Measurements from ENCODE around the gene RBFOX2.
"Not testable (repeated sequence)": the region's sequence is repeated elsewhere in the genome, so short reads cannot be mapped to it uniquely, and the experiment has no call there.

Gene RBFOX2

DNA sequence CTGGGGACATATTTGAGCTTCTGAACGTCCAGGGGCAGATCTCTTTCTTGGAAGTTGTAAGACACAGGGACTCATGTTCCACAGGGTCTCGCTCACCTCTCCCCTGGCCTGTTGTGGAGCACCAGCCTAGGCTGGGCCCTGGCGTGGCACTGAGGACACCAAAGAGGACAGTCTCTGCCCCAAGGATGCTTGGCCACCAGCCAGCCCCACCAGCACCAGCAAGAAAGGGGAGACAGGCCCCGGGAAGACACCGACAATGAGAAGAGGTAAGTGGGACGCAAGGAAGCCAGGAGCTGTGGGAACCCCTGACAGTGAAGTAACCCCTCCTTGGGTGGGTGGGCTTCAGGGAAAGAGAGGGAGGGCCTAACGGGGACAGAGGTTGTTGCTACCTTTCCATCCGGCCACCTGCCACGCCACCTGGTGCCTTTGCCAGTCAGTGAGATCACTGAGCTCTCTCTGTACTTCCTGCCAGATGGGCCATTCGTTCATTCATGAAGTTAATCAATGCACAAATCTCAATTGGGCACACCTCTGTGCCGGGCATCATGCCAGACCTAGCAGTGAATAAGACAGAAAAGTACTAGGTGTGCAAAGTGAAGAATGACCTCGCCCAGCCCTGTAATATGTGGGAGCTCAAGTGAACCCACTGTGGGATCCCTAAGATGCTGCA, 299.9 kb downstream of the RBFOX2 start:
- DNase-seq, result no peak

DNA sequence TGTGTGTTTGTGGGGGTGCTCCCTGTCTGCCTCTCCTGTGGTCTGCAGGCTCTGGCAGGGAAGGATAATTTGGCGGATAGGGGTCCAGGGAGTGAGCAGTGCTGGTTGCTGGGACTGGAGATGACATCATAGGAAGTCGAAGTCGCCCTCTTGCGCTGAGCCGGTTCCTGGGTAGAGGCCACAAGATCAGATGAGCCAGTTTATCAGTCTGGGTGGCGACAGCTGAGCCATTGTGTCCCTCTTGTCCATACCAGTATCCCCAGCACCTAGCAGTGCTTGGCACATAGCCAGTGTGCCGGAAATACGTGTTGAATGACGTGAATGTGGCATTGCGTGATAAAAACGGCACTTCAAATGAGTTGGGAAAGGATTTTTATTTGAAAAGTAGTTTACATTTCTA, 301.2 kb downstream of the RBFOX2 start:
- DNase-seq, result no peak

DNA sequence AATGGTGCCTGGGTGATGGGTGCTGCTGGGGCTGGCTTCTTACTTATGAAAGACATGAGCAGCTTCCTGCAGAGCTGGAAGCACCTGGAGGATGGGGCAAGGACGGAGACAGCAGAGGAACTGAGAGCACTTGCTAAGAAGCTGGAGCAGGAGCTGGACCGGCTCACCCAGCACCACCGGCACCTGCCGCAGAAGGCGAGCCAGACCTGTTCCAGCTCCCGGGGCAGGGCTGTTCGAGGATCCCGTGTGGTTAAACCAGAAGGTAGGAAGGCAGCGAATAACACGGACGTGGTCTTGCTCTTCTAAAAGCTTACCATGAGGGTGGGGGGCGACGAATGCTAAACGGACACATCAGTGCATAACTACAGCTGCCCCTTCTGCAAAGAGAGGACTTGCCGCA, 301.7 kb downstream of the RBFOX2 start:
- DNase-seq, result no peak

DNA sequence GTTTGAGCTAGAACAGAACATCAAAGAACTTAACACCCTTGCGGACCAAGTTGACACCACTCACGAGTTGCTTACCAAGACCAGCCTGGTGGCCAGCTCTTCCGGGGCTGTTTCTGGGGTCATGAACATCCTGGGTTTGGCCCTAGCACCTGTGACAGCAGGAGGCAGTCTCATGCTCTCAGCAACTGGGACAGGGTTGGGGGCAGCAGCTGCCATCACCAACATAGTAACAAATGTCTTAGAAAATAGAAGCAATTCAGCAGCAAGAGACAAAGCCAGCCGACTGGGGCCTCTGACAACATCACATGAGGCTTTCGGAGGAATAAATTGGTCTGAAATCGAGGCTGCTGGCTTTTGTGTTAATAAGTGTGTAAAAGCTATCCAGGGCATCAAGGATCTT, 302.2 kb downstream of the RBFOX2 start:
- DNase-seq, result no peak

DNA sequence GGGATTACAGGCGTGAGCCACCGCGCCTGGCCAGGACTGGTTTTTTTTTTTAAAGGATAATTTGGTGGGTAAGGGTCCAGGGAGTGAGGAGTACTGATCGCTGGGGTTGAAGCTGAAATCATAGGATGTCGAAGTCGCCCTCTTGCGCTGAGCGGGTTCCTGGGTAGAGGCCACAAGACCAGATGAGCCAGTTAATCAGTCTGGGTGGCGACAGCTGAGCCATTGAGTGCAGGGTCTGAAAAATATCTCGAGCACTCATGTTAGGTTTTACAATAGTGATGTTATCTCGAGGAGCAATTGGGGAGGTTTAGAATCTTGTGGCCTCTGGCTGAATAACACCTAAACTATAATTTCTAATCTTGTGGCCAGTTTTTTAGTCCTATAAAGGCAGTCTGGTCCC, 303.1 kb downstream of the RBFOX2 start:
- no peak for DNase-seq

GRCh38 chr22:35721960-35722359, 306.7 kb downstream of the RBFOX2 start:
- no peak for DNase-seq

- no peak for DNase-seq
Measured at GRCh38 chr22:35719212-35719875, 309.3 kb downstream of the RBFOX2 start.

DNA sequence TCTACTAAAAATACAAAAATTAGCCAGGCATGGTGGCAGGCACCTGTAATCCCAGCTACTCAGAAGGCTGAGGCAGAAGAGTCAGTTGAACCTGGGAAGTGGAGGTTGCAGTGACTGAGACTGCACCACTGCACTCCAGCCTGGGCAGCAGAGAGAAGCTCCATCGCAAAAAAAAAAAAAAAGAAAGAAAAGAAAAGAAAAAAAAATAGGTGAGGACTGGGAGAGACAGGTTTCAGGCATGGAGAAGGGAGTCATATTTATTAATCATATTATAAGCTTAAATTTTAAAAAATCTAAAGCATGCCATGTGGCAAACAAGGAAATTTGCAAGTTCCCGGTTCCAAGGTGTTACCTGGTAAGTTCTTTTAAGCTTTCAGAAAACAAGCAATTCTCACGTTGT, 311.1 kb downstream of the RBFOX2 start, which contains the start of gene APOL5:
APOL5 (plus strand) TSS at position 301 of the 400 bp plus-strand sequence; CDS start at position 301, 0 bp downstream.
- no peak for DNase-seq

- no peak for DNase-seq
Measured at GRCh38 chr22:35712672-35713071, 316.0 kb downstream of the RBFOX2 start.

- DNase-seq, result no peak
Measured at GRCh38 chr22:35711336-35711735, 317.3 kb downstream of the RBFOX2 start.

DNA sequence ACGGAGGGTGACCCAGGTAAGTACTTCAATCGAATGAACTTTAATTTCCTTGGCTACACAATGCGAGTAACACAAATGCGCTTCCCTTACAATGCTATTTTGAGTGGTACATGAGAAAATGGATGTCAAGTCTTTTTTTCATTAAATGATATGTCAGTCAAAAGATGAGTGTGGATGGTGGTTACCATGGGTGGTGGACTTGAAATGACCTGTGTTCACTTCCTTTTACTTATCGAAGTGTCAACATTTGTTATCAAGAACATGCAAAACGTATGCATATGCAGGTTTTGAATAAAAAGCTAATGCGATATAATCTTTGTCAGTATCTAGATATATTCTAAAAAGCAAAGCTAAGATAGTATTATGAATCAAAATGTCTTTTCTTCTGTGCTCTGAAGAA, 319.7 kb downstream of the RBFOX2 start:
- DNase-seq, result no peak

DNA sequence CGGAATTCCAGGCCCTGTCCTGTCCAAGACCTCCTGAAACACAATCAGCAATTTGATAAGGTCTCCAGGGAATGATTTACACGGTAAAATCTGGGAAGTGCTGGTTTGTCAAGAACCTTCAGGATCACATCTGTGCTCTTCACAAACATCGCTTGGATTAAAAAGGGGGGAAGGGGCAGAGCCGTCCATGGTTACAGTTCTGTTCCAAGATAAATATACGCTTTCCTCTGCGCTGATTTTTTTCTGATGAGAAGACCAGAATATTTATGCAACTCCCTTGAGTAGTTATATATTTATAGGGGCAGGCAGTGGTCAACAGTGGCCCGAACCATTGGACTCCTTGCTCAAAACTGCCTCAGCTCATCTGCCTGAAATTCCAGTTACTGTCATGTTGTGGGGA, 320.2 kb downstream of the RBFOX2 start:
- no peak for DNase-seq

DNA sequence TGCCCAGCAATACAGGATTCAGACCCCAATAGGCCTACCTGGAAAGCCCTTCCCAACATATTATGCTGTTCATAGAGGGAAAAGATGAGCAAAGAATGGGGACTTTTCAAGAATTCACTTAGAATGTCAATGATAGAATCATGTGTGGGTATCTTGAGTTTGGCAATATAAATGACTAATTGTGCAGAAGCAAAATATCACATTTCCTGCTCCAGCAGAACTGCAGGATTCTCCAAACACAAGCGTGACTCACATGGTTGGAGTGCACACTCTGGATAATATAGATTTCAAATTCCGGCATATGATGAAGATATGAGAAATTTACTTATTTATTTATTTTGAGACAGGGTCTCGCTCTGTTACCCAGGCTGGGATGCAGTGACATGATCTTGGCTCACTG, 323.5 kb downstream of the RBFOX2 start:
- DNase-seq, result no peak

DNA sequence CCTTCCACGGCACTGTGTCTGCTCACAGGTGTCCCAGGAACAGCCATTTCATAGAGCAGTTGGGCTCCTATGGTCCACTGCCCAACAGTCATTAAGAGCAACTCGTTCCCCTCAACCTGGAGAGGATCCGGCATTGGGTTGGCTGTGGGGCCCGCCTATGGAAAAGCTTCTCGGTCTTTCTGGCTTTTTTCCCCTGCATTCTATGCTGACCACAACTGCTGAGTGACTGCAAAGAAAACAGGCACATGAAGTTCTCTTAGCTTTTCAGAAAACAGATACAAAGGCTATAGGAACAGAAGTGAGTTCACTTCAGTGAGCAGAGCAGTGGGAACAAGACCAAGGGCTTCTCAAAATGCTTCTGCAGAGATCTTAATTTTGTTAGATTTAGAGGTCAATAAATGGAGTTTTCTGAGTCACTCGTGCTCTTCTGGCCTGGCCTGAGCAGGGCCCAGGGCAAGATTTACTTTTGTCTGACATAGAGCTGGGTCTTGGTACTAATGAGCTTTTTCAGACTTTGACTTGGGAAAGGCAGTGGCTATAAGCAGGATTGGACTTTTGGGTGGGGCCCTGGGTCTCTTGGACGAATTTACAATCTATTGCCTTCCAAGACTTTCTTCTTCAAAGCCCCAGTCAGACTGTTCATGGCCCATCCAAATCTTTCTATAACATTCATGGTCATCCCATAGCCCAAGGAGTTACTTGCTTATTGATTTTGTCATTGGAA, 324.6 kb downstream of the RBFOX2 start:
- no peak for DNase-seq

- DNase-seq, result not testable (repeated sequence)
Measured at GRCh38 chr22:35699852-35700251, 328.8 kb downstream of the RBFOX2 start.

DNA sequence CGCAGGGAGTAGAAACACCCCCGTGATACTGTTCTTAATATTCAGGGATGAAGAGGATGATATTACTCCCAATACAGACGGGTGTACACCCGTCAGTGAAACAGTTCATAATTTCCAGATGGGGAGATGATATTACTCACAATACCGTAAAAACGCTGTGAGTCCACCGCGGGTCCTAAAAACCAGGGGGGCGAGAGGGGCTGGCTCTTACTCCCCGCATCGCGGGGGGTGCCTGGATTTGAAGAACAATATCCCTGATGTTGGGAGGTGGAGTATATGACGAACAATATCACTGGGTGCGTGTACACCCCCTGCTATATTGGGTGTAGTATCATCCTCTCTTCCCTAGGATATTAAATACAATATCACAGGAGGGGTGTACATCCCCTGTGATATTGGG, 331.5 kb downstream of the RBFOX2 start:
- no peak for DNase-seq

- no peak for DNase-seq
Measured at GRCh38 chr22:35695202-35695601, 333.4 kb downstream of the RBFOX2 start.

DNA sequence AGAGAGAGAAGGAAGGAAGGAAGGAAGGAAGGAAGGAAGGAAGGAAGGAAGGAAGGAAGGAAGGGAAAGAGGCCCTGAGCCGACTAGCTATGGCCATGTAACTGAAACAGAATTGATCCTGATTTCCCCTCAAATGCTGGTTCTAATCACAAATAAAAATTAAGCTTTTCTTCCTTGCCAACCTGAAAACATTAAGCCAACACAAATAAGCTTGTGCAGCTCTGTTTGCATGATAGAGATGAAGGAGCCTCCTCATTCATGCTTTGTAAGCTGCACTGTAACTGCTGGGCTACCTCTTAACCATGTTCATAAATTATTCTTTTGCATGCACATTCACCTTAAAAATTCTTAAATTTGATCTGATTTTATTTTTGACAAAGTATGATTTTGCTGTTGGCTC, 338.6 kb downstream of the RBFOX2 start:
- DNase-seq, result no peak

DNA sequence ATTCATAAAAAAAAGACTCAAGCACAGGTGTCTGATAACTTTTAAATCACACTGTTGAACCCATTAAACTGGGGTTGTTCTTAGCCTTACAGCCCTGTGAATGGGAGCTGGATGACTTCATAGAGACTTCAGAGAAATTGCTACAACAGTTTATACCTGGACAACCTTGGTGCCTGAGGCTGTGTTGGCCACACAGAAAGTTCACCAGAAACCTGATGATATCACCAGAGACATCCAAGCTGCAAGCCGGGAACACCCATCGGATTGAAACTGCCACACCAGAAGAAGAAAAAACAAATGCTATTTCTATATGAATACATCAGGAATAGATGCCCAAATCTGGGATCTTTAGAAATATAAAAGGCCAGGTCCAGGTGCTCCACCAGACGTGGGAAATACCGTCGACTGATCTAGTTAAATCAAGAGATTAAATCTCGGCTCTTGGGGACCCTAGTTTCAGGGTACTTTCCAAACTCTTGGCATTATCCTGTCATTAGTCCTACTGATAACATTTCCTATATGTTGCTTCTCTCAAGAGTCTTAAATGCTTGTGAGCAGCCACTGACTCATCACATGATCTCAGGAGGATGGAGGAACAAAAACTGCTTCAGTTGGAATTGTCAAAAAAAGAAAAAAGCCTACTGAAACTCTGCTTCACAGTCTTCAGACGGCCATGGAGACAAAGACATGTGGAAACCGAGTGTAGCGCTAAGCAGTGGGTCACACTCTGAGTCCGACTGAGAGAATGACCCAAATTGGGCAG, 339.5 kb downstream of the RBFOX2 start:
- no peak for DNase-seq
